ENCODE data around the gene FXYD3. TPM values are rescaled to one million over a fixed set of nuclear protein-coding genes. Genes with fewer than 3 reads are reported as not detected.

Gene FXYD3
- total and polyA plus RNA-seq, 2 experiments from 2014 or later, result 0.81 TPM; not detected in 1

DNA sequence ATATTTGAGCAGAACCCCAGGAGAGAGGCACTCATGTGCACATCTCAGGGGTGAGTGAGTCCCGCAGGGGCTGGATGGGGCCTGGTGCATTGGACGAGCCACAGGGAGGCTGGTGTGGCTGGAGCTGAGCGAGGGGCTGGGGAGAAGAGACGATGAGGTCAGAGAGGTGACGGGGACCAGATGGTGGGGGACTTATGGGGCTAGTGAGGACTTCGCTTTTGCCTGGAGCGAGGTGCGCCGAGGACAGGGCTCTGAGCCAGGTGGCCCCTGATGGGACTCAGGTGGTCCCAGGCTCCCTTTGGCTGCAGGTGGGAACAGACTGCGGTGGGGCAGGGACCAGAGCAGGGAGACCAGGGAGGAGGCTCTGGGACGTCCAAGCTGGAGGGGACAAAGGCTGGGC lies 6.9 kb upstream of the FXYD3 start (continued):
- TF ChIP-seq, protein P1, sequence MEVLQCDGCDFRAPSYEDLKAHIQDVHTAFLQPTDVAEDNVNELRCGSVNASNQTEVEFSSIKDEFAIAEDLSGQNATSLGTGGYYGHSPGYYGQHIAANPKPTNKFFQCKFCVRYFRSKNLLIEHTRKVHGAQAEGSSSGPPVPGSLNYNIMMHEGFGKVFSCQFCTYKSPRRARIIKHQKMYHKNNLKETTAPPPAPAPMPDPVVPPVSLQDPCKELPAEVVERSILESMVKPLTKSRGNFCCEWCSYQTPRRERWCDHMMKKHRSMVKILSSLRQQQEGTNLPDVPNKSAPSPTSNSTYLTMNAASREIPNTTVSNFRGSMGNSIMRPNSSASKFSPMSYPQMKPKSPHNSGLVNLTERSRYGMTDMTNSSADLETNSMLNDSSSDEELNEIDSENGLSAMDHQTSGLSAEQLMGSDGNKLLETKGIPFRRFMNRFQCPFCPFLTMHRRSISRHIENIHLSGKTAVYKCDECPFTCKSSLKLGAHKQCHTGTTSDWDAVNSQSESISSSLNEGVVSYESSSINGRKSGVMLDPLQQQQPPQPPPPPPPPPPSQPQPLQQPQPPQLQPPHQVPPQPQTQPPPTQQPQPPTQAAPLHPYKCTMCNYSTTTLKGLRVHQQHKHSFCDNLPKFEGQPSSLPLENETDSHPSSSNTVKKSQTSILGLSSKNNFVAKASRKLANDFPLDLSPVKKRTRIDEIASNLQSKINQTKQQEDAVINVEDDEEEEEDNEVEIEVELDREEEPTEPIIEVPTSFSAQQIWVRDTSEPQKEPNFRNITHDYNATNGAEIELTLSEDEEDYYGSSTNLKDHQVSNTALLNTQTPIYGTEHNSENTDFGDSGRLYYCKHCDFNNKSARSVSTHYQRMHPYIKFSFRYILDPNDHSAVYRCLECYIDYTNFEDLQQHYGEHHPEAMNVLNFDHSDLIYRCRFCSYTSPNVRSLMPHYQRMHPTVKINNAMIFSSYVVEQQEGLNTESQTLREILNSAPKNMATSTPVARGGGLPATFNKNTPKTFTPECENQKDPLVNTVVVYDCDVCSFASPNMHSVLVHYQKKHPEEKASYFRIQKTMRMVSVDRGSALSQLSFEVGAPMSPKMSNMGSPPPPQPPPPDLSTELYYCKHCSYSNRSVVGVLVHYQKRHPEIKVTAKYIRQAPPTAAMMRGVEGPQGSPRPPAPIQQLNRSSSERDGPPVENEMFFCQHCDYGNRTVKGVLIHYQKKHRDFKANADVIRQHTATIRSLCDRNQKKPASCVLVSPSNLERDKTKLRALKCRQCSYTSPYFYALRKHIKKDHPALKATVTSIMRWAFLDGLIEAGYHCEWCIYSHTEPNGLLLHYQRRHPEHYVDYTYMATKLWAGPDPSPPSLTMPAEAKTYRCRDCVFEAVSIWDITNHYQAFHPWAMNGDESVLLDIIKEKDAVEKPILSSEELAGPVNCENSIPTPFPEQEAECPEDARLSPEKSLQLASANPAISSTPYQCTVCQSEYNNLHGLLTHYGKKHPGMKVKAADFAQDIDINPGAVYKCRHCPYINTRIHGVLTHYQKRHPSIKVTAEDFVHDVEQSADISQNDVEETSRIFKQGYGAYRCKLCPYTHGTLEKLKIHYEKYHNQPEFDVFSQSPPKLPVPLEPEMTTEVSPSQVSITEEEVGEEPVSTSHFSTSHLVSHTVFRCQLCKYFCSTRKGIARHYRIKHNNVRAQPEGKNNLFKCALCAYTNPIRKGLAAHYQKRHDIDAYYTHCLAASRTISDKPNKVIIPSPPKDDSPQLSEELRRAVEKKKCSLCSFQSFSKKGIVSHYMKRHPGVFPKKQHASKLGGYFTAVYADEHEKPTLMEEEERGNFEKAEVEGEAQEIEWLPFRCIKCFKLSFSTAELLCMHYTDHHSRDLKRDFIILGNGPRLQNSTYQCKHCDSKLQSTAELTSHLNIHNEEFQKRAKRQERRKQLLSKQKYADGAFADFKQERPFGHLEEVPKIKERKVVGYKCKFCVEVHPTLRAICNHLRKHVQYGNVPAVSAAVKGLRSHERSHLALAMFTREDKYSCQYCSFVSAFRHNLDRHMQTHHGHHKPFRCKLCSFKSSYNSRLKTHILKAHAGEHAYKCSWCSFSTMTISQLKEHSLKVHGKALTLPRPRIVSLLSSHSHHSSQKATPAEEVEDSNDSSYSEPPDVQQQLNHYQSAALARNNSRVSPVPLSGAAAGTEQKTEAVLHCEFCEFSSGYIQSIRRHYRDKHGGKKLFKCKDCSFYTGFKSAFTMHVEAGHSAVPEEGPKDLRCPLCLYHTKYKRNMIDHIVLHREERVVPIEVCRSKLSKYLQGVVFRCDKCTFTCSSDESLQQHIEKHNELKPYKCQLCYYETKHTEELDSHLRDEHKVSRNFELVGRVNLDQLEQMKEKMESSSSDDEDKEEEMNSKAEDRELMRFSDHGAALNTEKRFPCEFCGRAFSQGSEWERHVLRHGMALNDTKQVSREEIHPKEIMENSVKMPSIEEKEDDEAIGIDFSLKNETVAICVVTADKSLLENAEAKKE (CRISPR knock-in tag; IDR thresholded peaks at IDR 0.05), result no peak

DNA sequence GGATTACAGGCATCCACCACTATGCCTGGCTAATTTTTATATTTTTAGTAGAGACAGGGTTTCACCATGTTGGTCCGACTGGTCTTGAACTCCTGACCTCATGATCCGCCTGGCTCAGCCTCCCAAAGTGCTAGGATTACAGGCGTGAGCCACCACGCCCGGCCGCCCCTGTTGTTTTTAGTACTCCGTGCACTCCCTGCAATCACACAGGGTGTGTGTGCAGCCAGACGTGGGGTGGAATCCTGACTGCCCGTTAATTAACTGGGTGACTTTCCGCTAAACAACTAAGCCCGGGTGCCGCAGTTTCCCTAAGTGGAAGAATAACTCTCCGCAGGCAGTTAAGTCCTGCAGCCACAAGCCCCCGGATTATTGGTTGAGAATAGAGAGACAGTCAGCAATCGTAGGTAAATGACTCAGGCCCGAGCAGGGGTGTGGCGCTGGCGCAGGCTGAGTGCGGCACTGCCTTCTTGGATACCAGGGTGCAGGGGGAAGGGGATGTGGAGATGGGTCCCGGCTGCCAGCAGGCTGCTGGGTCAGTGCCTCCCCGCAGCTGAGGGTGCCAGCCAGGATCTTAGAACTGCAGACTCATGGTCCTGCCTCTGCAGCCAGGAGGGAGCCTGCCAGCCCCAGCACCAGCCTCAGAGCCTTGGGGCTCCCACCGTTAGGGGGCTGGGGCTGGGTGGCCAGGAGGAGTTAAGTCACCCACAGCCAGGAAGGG lies 6.1 kb upstream of the FXYD3 start:
- no peaks in the 10 kb centered on the region for H3K9me2 ChIP-seq (ENCODE audit: insufficient read depth)
- Mint-ChIP-seq H3K27ac (peak overlapping the region; percentile 52; the same call in 1 of the 2 replicates), H3K27me3 (ENCODE audit: insufficient read depth, low read depth, poor library complexity) (peaks cover 20% of the 10 kb centered on the region), H3K9me3 (no peaks in the 10 kb centered on the region; the same call in 2 of the 3 replicates), H3K36me3 (ENCODE audit: low read depth) (peaks cover 11% of the 10 kb centered on the region; the same call in 1 of the 3 replicates), H3K4me3 (no peak overlapping the region), H3K4me1 (peaks cover 21% of the 10 kb centered on the region)
- no peak overlapping the region for H3K27ac ChIP-seq (ENCODE audit: low read depth)
- H2AFZ ChIP-seq, result peak overlapping the region; percentile 69; the same call in 1 of the 2 replicates
- H3K4me3 ChIP-seq, result no peak overlapping the region
- peaks cover 8% of the 10 kb centered on the region for H3K4me1 ChIP-seq (ENCODE audit: insufficient read depth)
- no peaks in the 10 kb centered on the region for H3K36me3 ChIP-seq (ENCODE audit: insufficient read depth)
- ATAC-seq (peak; percentile 17), DNase-seq (ENCODE audit: low spot score) (peak; percentile 30)
- no peaks in the 10 kb centered on the region for H3K79me2 ChIP-seq (replicated peaks; ENCODE audit: insufficient read depth)
- H3K27me3 ChIP-seq (ENCODE audit: insufficient read depth), result no peaks in the 10 kb centered on the region
- no peak overlapping the region for H3K4me2 ChIP-seq
- H4K20me1 ChIP-seq (replicated peaks; ENCODE audit: insufficient read depth), result no peaks in the 10 kb centered on the region
- H3F3A ChIP-seq (replicated peaks; ENCODE audit: low read depth), result no peaks in the 10 kb centered on the region
- TF ChIP-seq STAT1 (IDR thresholded peaks at IDR 0.05; ENCODE audit: unreplicated experiment) (no peak), EZH2phosphoT487 (IDR thresholded peaks at IDR 0.05; ENCODE audit: unreplicated experiment) (no peak), EZH2 (IDR thresholded peaks at IDR 0.05; ENCODE audit: low read depth, unreplicated experiment) (no peak), CREB1 (CRISPR knock-in tag; IDR thresholded peaks at IDR 0.05; ENCODE audit: low read depth) (no peak), POLR2AphosphoS5 (IDR thresholded peaks at IDR 0.05; ENCODE audit: low read depth) (no peak), ZNF331 (CRISPR knock-in tag; IDR thresholded peaks at IDR 0.05; ENCODE audit: low read depth) (no peak), NANOG (IDR thresholded peaks at IDR 0.05; ENCODE audit: borderline replicate concordance) (no peak), ZNF114 (CRISPR knock-in tag; IDR thresholded peaks at IDR 0.05) (no peak), CTCF (conservative IDR thresholded peaks at IDR 0.05; ENCODE audit: low read depth in 2 of 2) (no peak)
- TF ChIP-seq, protein P2, sequence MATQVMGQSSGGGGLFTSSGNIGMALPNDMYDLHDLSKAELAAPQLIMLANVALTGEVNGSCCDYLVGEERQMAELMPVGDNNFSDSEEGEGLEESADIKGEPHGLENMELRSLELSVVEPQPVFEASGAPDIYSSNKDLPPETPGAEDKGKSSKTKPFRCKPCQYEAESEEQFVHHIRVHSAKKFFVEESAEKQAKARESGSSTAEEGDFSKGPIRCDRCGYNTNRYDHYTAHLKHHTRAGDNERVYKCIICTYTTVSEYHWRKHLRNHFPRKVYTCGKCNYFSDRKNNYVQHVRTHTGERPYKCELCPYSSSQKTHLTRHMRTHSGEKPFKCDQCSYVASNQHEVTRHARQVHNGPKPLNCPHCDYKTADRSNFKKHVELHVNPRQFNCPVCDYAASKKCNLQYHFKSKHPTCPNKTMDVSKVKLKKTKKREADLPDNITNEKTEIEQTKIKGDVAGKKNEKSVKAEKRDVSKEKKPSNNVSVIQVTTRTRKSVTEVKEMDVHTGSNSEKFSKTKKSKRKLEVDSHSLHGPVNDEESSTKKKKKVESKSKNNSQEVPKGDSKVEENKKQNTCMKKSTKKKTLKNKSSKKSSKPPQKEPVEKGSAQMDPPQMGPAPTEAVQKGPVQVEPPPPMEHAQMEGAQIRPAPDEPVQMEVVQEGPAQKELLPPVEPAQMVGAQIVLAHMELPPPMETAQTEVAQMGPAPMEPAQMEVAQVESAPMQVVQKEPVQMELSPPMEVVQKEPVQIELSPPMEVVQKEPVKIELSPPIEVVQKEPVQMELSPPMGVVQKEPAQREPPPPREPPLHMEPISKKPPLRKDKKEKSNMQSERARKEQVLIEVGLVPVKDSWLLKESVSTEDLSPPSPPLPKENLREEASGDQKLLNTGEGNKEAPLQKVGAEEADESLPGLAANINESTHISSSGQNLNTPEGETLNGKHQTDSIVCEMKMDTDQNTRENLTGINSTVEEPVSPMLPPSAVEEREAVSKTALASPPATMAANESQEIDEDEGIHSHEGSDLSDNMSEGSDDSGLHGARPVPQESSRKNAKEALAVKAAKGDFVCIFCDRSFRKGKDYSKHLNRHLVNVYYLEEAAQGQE (IDR thresholded peaks at IDR 0.05; ENCODE audit: unreplicated experiment), result no peak
- TF ChIP-seq, protein P3, sequence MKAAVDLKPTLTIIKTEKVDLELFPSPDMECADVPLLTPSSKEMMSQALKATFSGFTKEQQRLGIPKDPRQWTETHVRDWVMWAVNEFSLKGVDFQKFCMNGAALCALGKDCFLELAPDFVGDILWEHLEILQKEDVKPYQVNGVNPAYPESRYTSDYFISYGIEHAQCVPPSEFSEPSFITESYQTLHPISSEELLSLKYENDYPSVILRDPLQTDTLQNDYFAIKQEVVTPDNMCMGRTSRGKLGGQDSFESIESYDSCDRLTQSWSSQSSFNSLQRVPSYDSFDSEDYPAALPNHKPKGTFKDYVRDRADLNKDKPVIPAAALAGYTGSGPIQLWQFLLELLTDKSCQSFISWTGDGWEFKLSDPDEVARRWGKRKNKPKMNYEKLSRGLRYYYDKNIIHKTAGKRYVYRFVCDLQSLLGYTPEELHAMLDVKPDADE (IDR thresholded peaks at IDR 0.05), result no peak

Data from GM23338 (cell line).